Measurements from ENCODE around the gene CDK19.

DNA sequence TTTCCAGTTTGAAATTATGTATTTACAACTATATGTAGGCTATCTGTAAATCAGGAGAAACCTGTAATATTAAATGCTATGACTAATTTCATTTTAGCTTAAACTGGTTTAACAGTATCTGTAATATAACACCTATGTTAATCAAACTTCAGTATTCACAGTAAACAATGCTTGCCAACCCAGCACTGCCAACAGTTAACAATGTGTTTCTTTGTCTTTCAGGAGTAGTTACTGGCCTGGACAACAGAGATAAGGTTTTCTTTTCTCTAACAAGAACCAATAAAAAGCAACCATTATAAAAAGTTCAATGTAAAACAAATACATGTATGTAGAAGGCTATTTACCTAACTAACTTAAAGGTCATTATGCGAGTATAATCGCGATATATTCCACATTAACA is 158.8 kb downstream of the CDK19 start:
- TF ChIP-seq, protein P1, sequence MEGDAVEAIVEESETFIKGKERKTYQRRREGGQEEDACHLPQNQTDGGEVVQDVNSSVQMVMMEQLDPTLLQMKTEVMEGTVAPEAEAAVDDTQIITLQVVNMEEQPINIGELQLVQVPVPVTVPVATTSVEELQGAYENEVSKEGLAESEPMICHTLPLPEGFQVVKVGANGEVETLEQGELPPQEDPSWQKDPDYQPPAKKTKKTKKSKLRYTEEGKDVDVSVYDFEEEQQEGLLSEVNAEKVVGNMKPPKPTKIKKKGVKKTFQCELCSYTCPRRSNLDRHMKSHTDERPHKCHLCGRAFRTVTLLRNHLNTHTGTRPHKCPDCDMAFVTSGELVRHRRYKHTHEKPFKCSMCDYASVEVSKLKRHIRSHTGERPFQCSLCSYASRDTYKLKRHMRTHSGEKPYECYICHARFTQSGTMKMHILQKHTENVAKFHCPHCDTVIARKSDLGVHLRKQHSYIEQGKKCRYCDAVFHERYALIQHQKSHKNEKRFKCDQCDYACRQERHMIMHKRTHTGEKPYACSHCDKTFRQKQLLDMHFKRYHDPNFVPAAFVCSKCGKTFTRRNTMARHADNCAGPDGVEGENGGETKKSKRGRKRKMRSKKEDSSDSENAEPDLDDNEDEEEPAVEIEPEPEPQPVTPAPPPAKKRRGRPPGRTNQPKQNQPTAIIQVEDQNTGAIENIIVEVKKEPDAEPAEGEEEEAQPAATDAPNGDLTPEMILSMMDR (IDR thresholded peaks at IDR 0.05) = no peak
- TF ChIP-seq POLR2AphosphoS5 (IDR thresholded peaks at IDR 0.05) (no peak), POLR2A (IDR thresholded peaks at IDR 0.05) (no peak), EP300 (IDR thresholded peaks at IDR 0.05) (no peak)

Measured in upper lobe of left lung (tissue), 4 donors.